ENCODE data around the gene FBXO38.

FBXO38 gene

GRCh38 chr5:148383564-148384379, at the start of gene FBXO38:
FBXO38 (plus strand) TSS chr5:148383958; CDS start chr5:148394777, 10,819 bp downstream.
- TF ChIP-seq CTCF (IDR thresholded peaks at IDR 0.05; ENCODE audit: low read depth, low read length): no peak
- peak; percentile 78 for TF ChIP-seq POLR2A (IDR thresholded peaks at IDR 0.05; ENCODE audit: extremely low read depth, insufficient read length)
- TF ChIP-seq, protein P1, sequence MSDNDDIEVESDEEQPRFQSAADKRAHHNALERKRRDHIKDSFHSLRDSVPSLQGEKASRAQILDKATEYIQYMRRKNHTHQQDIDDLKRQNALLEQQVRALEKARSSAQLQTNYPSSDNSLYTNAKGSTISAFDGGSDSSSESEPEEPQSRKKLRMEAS (IDR thresholded peaks at IDR 0.05; ENCODE audit: low read depth, low read length): peak; percentile 75
- peak; percentile 76 for TF ChIP-seq MYC (IDR thresholded peaks at IDR 0.05; ENCODE audit: low read depth, low read length)
- H3K4me3 ChIP-seq (ENCODE audit: low read depth, low read length): peak within 1 kb of the TSS; percentile 91
- peak; percentile 97 for DNase-seq (ENCODE audit: low read depth)

DNA sequence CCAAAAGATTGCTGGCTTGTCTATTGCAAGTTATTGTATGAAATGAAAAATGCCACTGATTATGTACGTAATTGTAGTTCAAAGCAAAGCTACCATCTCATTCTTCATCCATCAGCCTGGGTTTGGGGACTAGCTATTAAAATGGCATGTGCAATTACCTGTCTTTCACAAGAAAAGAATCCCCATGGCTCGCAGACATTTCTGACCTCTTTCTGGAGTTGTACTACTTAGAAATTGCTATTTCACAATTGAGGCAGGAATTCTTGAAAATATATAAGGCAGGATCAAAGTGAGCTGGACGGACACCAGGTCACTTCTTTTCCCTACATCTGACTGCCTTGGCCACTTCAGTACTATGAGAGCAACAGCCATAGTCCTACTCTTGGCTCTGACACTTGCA, 48.5 kb upstream of the FBXO38 start, which contains the start of gene SPINK9:
TSS of gene SPINK9 (plus strand) at position 301 of the 400 bp plus-strand sequence. CDS start at position 356, 55 bp downstream.
- DNase-seq (ENCODE audit: low read depth): no peak
- H3K4me3 ChIP-seq (ENCODE audit: low read depth, low read length): no peak within 1 kb of the TSS
- TF ChIP-seq CTCF (IDR thresholded peaks at IDR 0.05; ENCODE audit: low read depth, low read length) (no peak), POLR2A (IDR thresholded peaks at IDR 0.05; ENCODE audit: extremely low read depth, insufficient read length) (no peak), MYC (IDR thresholded peaks at IDR 0.05; ENCODE audit: low read depth, low read length) (no peak)
- TF ChIP-seq, protein P1 (IDR thresholded peaks at IDR 0.05; ENCODE audit: low read depth, low read length): no peak

GRCh38 chr5:148336704-148337435, 46.9 kb upstream of the FBXO38 start:
- no peak for TF ChIP-seq POLR2A (IDR thresholded peaks at IDR 0.05; ENCODE audit: extremely low read depth, insufficient read length)
- TF ChIP-seq, protein P1 (IDR thresholded peaks at IDR 0.05; ENCODE audit: low read depth, low read length): no peak
- TF ChIP-seq MYC (IDR thresholded peaks at IDR 0.05; ENCODE audit: low read depth, low read length): no peak
- TF ChIP-seq CTCF (IDR thresholded peaks at IDR 0.05; ENCODE audit: low read depth, low read length): no peak
- peak; percentile 17 for DNase-seq (ENCODE audit: low read depth)
- H3K4me3 ChIP-seq (ENCODE audit: low read depth, low read length): no peak overlapping the region

DNA sequence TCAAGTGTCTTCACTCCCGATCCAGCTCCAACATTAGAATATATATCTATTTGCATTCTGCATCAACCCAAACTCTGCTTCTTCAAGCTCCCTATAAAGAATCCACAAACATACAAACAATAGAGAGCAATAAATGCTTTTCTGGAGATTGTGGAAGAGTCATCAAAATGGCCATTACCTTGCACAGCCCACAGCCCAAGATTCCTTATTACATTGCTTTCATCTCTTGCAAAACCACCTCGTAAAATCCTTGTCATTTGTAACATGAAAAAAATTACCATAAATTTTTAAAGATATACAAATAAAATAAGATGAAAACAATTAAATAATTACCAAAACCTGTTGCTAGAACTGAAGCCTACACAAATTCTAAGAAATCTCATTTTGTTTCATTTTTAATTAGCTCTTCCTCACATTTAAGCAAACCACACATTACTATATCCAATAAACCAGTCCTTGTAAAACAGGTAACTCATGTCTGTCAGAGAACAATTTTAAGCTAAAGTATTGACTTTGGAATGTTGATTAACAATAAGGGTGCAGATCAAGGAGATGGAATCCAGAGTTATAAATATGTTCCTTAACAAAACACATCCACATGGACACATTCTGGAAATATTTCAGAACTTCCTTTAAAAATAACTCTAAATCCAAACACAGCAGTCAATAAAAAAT, 41.2 kb upstream of the FBXO38 start:
- no peak overlapping the region for H3K4me3 ChIP-seq (ENCODE audit: low read depth, low read length)
- DNase-seq (ENCODE audit: low read depth): no peak
- TF ChIP-seq CTCF (IDR thresholded peaks at IDR 0.05; ENCODE audit: low read depth, low read length): no peak
- TF ChIP-seq, protein P1 (IDR thresholded peaks at IDR 0.05; ENCODE audit: low read depth, low read length): no peak
- no peak for TF ChIP-seq POLR2A (IDR thresholded peaks at IDR 0.05; ENCODE audit: extremely low read depth, insufficient read length)
- TF ChIP-seq MYC (IDR thresholded peaks at IDR 0.05; ENCODE audit: low read depth, low read length): no peak

DNA sequence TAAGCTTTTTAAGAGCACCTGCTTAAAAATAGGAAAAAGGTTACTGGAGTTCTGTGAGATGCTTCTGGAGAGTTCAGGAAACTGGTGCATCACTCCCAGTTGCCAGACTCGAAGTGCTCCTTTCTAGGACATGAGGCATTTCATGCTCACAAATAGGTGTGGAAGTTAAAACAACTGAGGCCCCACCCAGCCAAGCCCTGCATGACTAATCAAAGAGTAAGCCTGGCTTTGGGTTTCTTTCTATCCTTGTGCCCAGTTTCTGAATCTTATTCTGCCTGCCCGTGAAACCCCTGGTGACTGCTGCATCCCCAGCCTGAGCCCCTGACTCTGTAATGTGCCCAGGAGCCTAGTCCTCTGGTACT, 40.7 kb upstream of the FBXO38 start:
- TF ChIP-seq POLR2A (IDR thresholded peaks at IDR 0.05; ENCODE audit: extremely low read depth, insufficient read length) (no peak), CTCF (IDR thresholded peaks at IDR 0.05; ENCODE audit: low read depth, low read length) (no peak), MYC (IDR thresholded peaks at IDR 0.05; ENCODE audit: low read depth, low read length) (no peak)
- TF ChIP-seq, protein P1 (IDR thresholded peaks at IDR 0.05; ENCODE audit: low read depth, low read length): no peak
- H3K4me3 ChIP-seq (ENCODE audit: low read depth, low read length): no peak overlapping the region
- no peak for DNase-seq (ENCODE audit: low read depth)
